HEK293 (cell line): ENCODE results near the gene CDK6.
A peak's percentile ranks its signal among the peaks of the same experiment; 100 is the strongest.

Experiments used
- CTCF ChIA-PET: fragments of 350-600 bp; formaldehyde crosslinking; extraction: SDS; loops from one replicate; lab custom pipeline; 2021; ENCODE audit warnings: antibody characterized with exemption; lab: Yijun Ruan, JAX
- POLR2A ChIA-PET: fragments of 300-600 bp; formaldehyde crosslinking; extraction: SDS; loops from one replicate; lab custom pipeline; 2020; ENCODE audit warnings: antibody characterized with exemption, inconsistent platforms; lab: Yijun Ruan, JAX
- H3K27ac ChIP-seq: fragments of 200-500 bp; sonication (Bioruptor generic); 2 replicates; pipeline ENCODE4 v1.5.1; 2014; ENCODE audit warnings: low read depth, low read length, control low read depth, inconsistent platforms; ENCODE audit errors: extremely low read depth
- H3K36me3 ChIP-seq, 2 experiments: fragments of 200-500 bp in 1 of 2; sonication (Bioruptor generic) in 1 of 2; 1 replicate in 1 of 2; 2 replicates in 1 of 2; pipeline ENCODE4 v1.5.1; 2014 to 2017; ENCODE audit warnings: inconsistent platforms in 2 of 2, low read length in 2 of 2; ENCODE audit not compliant: control insufficient read depth in 2 of 2, insufficient read depth in 1 of 2
- H3K4me1 ChIP-seq: fragments of 200-500 bp; sonication (Bioruptor generic); 2 replicates; pipeline ENCODE4 v1.5.1; 2014; ENCODE audit warnings: mild to moderate bottlenecking, low read length, inconsistent platforms; ENCODE audit not compliant: control insufficient read depth, insufficient read depth
- H3K4me3 ChIP-seq: 2 replicates; pipeline ENCODE4 v1.5.1; 2011; ENCODE audit warnings: low read depth, mild to moderate bottlenecking, control low read depth, low read length, moderate library complexity
- H3K9me3 ChIP-seq: fragments of 200-500 bp; sonication (Bioruptor generic); 2 replicates; pipeline ENCODE4 v1.5.1; 2014; ENCODE audit warnings: low read depth, low read length, inconsistent platforms; ENCODE audit not compliant: control insufficient read depth, insufficient read depth
- GLIS2 ChIP-seq: fragments of 450-650 bp; formaldehyde crosslinking; IDR thresholded peaks from 2 replicates; pipeline ENCODE4 v1.5.1; 2016; ENCODE audit warnings: missing biosample characterization, missing genetic modification characterization
- MYNN ChIP-seq: fragments of 450-650 bp; formaldehyde crosslinking; IDR thresholded peaks from 2 replicates; pipeline ENCODE4 v1.5.1; 2016; ENCODE audit warnings: missing biosample characterization, missing genetic modification characterization, borderline replicate concordance
- TRIM28 ChIP-seq: IDR thresholded peaks from 2 replicates; pipeline ENCODE4 v1.6.1; 2011; ENCODE audit warnings: low read length, control low read depth, borderline replicate concordance
- ZFP41 ChIP-seq: fragments of 450-650 bp; formaldehyde crosslinking; IDR thresholded peaks from 2 replicates; pipeline ENCODE4 v1.5.1; 2016; ENCODE audit warnings: missing biosample characterization, missing genetic modification characterization, borderline replicate concordance
- ZNF146 ChIP-seq: fragments of 450-650 bp; formaldehyde crosslinking; IDR thresholded peaks from 2 replicates; pipeline ENCODE4 v1.5.1; 2016; ENCODE audit warnings: missing biosample characterization, missing genetic modification characterization
- ZNF16 ChIP-seq: fragments of 450-650 bp; formaldehyde crosslinking; IDR thresholded peaks from 2 replicates; pipeline ENCODE4 v1.5.1; 2016; ENCODE audit warnings: low read depth, missing biosample characterization, missing genetic modification characterization
- ZNF214 ChIP-seq: fragments of 450-650 bp; formaldehyde crosslinking; IDR thresholded peaks from 2 replicates; pipeline ENCODE4 v1.5.1; 2017; ENCODE audit warnings: missing biosample characterization, mild to moderate bottlenecking, missing genetic modification characterization, borderline replicate concordance
- ZNF239 ChIP-seq: fragments of 450-650 bp; formaldehyde crosslinking; IDR thresholded peaks from 2 replicates; pipeline ENCODE4 v1.5.1; 2016; ENCODE audit warnings: missing biosample characterization, missing genetic modification characterization
- ZNF335 ChIP-seq: fragments of 450-650 bp; formaldehyde crosslinking; conservative IDR thresholded peaks from 2 replicates; pipeline ENCODE4 v1.5.1; 2016; ENCODE audit warnings: missing biosample characterization, missing genetic modification characterization
- ZNF610 ChIP-seq: fragments of 450-650 bp; formaldehyde crosslinking; IDR thresholded peaks from 2 replicates; pipeline ENCODE4 v1.5.1; 2016; ENCODE audit warnings: missing biosample characterization, missing genetic modification characterization, borderline replicate concordance
- ZNF626 ChIP-seq: fragments of 450-650 bp; sonication (Bioruptor Pico); formaldehyde crosslinking; IDR thresholded peaks from 2 replicates; pipeline ENCODE4 v1.5.1; 2018; ENCODE audit warnings: missing biosample characterization, missing genetic modification characterization, inconsistent platforms
- ZNF629 ChIP-seq: fragments of 450-650 bp; formaldehyde crosslinking; IDR thresholded peaks from 2 replicates; pipeline ENCODE4 v1.5.1; 2017; ENCODE audit warnings: missing biosample characterization, missing genetic modification characterization
- ZNF660 ChIP-seq: fragments of 450-650 bp; IDR thresholded peaks from 2 replicates; pipeline ENCODE4 v1.5.1; 2018; ENCODE audit warnings: missing biosample characterization, mild to moderate bottlenecking, missing genetic modification characterization
- TF ChIP-seq, protein P1 (sequence below): fragments of 450-650 bp; formaldehyde crosslinking; optimal IDR thresholded peaks from 2 replicates; pipeline ENCODE3; 2016; ENCODE audit warnings: missing biosample characterization, mild to moderate bottlenecking, missing genetic modification characterization
- TF ChIP-seq, protein P2 (sequence below): fragments of 450-650 bp; formaldehyde crosslinking; IDR thresholded peaks from 2 replicates; pipeline ENCODE4 v1.5.1; 2016; ENCODE audit warnings: missing biosample characterization, missing genetic modification characterization, borderline replicate concordance
- TF ChIP-seq, protein P3 (sequence below): IDR thresholded peaks from 2 replicates; pipeline ENCODE4 v1.6.1; 2011; ENCODE audit warnings: mild to moderate bottlenecking, low read depth, low read length, borderline replicate concordance
- TF ChIP-seq, protein P4 (sequence below): fragments of 450-650 bp; formaldehyde crosslinking; IDR thresholded peaks from 2 replicates; pipeline ENCODE4 v1.5.1; 2016; ENCODE audit warnings: missing biosample characterization, missing genetic modification characterization
- TF ChIP-seq, protein P5 (sequence below): fragments of 450-650 bp; IDR thresholded peaks from 2 replicates; pipeline ENCODE4 v1.5.1; 2018; ENCODE audit warnings: missing biosample characterization, missing genetic modification characterization
- TF ChIP-seq, protein P6 (sequence below): fragments of 450-650 bp; formaldehyde crosslinking; IDR thresholded peaks from 2 replicates; pipeline ENCODE4 v1.5.1; 2016; ENCODE audit warnings: missing biosample characterization, missing genetic modification characterization

The CDK6 gene

DNA sequence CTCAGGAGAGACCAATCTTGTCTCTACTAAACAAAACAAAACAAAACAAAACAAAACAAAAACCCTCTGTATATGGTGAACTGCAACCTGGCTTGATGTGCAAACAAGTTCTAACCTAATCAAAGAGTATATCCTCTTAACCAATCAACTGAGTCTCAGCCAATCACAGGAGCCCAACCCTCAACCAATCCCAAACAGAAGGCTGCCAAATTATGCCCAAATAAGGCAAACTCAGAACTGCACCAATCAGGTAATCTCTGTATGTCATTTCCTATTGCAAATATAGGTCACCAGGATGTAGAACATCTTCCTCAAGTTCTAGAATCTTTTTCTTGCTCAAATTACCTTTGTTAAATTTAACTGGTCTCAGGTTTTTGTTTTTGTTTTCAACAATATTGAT is 251.4 kb downstream of the CDK6 start:
- Histone ChIP-seq H3K4me3 (no peak overlapping the region), H3K4me1 (peaks cover 11% of the 10 kb centered on the region), H3K27ac (no peak overlapping the region), H3K36me3 (peaks cover 5 to 18% of the 10 kb centered on the region in 2 experiments), H3K9me3 (no peaks in the 10 kb centered on the region)
- CTCF ChIA-PET: interaction anchor here (0.5 kb wide), 1 partner anchor 9 kb away, joined by 3 read pairs; no protein-coding TSS in a partner anchor
- no peak for TF ChIP-seq MYNN (tag by site-specific recombination)
- TF ChIP-seq, protein P1, sequence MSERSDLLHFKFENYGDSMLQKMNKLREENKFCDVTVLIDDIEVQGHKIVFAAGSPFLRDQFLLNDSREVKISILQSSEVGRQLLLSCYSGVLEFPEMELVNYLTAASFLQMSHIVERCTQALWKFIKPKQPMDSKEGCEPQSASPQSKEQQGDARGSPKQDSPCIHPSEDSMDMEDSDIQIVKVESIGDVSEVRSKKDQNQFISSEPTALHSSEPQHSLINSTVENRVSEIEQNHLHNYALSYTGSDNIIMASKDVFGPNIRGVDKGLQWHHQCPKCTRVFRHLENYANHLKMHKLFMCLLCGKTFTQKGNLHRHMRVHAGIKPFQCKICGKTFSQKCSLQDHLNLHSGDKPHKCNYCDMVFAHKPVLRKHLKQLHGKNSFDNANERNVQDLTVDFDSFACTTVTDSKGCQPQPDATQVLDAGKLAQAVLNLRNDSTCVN: no peak
- TF ChIP-seq, protein P2, sequence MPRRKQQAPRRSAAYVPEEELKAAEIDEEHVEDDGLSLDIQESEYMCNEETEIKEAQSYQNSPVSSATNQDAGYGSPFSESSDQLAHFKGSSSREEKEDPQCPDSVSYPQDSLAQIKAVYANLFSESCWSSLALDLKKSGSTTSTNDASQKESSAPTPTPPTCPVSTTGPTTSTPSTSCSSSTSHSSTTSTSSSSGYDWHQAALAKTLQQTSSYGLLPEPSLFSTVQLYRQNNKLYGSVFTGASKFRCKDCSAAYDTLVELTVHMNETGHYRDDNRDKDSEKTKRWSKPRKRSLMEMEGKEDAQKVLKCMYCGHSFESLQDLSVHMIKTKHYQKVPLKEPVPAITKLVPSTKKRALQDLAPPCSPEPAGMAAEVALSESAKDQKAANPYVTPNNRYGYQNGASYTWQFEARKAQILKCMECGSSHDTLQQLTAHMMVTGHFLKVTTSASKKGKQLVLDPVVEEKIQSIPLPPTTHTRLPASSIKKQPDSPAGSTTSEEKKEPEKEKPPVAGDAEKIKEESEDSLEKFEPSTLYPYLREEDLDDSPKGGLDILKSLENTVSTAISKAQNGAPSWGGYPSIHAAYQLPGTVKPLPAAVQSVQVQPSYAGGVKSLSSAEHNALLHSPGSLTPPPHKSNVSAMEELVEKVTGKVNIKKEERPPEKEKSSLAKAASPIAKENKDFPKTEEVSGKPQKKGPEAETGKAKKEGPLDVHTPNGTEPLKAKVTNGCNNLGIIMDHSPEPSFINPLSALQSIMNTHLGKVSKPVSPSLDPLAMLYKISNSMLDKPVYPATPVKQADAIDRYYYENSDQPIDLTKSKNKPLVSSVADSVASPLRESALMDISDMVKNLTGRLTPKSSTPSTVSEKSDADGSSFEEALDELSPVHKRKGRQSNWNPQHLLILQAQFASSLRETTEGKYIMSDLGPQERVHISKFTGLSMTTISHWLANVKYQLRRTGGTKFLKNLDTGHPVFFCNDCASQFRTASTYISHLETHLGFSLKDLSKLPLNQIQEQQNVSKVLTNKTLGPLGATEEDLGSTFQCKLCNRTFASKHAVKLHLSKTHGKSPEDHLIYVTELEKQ: no peak
- no peak for TF ChIP-seq ZNF214 (tag by site-specific recombination)
- TF ChIP-seq ZNF610 (tag by site-specific recombination): no peak
- no peak for TF ChIP-seq ZNF335 (tag by site-specific recombination)
- TF ChIP-seq, protein P3, sequence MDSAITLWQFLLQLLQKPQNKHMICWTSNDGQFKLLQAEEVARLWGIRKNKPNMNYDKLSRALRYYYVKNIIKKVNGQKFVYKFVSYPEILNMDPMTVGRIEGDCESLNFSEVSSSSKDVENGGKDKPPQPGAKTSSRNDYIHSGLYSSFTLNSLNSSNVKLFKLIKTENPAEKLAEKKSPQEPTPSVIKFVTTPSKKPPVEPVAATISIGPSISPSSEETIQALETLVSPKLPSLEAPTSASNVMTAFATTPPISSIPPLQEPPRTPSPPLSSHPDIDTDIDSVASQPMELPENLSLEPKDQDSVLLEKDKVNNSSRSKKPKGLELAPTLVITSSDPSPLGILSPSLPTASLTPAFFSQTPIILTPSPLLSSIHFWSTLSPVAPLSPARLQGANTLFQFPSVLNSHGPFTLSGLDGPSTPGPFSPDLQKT: no peak
- TF ChIP-seq, protein P4, sequence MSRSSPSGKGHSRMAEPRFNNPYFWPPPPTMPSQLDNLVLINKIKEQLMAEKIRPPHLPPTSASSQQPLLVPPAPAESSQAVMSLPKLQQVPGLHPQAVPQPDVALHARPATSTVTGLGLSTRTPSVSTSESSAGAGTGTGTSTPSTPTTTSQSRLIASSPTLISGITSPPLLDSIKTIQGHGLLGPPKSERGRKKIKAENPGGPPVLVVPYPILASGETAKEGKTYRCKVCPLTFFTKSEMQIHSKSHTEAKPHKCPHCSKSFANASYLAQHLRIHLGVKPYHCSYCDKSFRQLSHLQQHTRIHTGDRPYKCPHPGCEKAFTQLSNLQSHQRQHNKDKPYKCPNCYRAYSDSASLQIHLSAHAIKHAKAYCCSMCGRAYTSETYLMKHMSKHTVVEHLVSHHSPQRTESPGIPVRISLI (tag by site-specific recombination): no peak
- no peak for TF ChIP-seq ZFP41 (tag by site-specific recombination)
- TF ChIP-seq ZNF16 (tag by site-specific recombination): no peak
- no peak for TF ChIP-seq TRIM28
- TF ChIP-seq ZNF239 (tag by site-specific recombination): no peak
- POLR2A ChIA-PET: interaction anchor here (1.3 kb wide), 1 partner anchor 57 kb away, joined by 6 read pairs; the partner anchor contains the start of genes PEX1 and RBM48

DNA sequence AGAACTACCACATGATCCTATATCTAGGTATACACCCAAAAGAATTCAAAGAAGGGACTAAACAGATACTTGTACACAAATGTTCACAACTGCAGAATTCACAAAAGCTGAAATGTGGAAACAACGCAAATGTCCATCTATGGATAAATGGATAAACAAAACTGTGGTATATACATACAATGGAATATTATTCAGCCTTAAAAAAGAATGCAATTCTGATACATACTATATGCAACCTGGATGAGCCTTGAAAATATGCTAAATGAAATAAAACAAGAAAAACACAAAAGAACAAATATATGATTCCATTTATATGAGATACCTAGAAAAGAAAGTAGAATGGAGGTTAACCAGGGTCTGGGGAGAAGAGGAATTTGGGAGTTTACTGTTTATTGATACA is 253.4 kb downstream of the CDK6 start:
- Histone ChIP-seq H3K27ac (no peak overlapping the region), H3K4me3 (no peak overlapping the region), H3K36me3 (peaks cover 21 to 36% of the 10 kb centered on the region in 2 experiments), H3K4me1 (peaks cover 11% of the 10 kb centered on the region), H3K9me3 (no peaks in the 10 kb centered on the region)
- POLR2A ChIA-PET: no interaction called here
- CTCF ChIA-PET: no interaction called here
- TF ChIP-seq ZNF629 (tag by site-specific recombination): no peak
- TF ChIP-seq, protein P5, sequence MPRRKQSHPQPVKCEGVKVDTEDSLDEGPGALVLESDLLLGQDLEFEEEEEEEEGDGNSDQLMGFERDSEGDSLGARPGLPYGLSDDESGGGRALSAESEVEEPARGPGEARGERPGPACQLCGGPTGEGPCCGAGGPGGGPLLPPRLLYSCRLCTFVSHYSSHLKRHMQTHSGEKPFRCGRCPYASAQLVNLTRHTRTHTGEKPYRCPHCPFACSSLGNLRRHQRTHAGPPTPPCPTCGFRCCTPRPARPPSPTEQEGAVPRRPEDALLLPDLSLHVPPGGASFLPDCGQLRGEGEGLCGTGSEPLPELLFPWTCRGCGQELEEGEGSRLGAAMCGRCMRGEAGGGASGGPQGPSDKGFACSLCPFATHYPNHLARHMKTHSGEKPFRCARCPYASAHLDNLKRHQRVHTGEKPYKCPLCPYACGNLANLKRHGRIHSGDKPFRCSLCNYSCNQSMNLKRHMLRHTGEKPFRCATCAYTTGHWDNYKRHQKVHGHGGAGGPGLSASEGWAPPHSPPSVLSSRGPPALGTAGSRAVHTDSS (tag by site-specific recombination): no peak
- no peak for TF ChIP-seq ZNF660 (tag by site-specific recombination)
- TF ChIP-seq, protein P6, sequence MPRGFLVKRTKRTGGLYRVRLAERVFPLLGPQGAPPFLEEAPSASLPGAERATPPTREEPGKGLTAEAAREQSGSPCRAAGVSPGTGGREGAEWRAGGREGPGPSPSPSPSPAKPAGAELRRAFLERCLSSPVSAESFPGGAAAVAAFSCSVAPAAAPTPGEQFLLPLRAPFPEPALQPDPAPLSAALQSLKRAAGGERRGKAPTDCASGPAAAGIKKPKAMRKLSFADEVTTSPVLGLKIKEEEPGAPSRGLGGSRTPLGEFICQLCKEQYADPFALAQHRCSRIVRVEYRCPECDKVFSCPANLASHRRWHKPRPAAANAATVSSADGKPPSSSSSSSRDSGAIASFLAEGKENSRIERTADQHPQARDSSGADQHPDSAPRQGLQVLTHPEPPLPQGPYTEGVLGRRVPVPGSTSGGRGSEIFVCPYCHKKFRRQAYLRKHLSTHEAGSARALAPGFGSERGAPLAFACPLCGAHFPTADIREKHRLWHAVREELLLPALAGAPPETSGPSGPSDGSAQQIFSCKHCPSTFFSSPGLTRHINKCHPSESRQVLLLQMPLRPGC (tag by site-specific recombination): no peak
- no peak for TF ChIP-seq GLIS2
- TF ChIP-seq ZNF146 (tag by site-specific recombination): peak; percentile 85
- no peak for TF ChIP-seq ZNF626 (tag by site-specific recombination)
